SK-N-SH (cell line): ENCODE measurements around the gene P3H4.
"Not testable (repeated sequence)": the region's sequence is repeated elsewhere in the genome, so short reads cannot be mapped to it uniquely, and the experiment has no call there.

Source experiments
- EP300 ChIP-seq, 2 experiments: IDR thresholded peaks; 2 replicates each; pipeline versions ENCODE4 v1.4.0 to v1.6.1; 2012; ENCODE audit warnings: borderline replicate concordance in 1 of 2, low read depth in 1 of 2, low read length in 1 of 2
- EZH2phosphoT487 ChIP-seq: fragments of 200-600 bp; sonication (generic); IDR thresholded peaks from 2 replicates; pipeline ENCODE4 v1.6.1; 2017; ENCODE audit warnings: low read depth, mixed run types, mild to moderate bottlenecking, antibody characterized with exemption, moderate library complexity, borderline replicate concordance
- FOXM1 ChIP-seq: IDR thresholded peaks from 2 replicates; pipeline ENCODE4 v1.4.0; 2012; ENCODE audit warnings: low read depth, mild to moderate bottlenecking
- POLR2AphosphoS5 ChIP-seq: IDR thresholded peaks from 2 replicates; pipeline ENCODE4 v1.6.1; 2012; ENCODE audit warnings: low read depth, low read length
- RAD21 ChIP-seq: IDR thresholded peaks from 2 replicates; pipeline ENCODE4 v1.6.1; 2012; ENCODE audit warnings: mild to moderate bottlenecking, low read length
- RCOR1 ChIP-seq: fragments of 150-350 bp; IDR thresholded peaks from 2 replicates; pipeline ENCODE4 v1.6.1; 2017; ENCODE audit warnings: antibody characterized with exemption, low read length
- YY1 ChIP-seq: IDR thresholded peaks from 2 replicates; pipeline ENCODE4 v1.4.0; 2012; ENCODE audit warnings: low read depth, mild to moderate bottlenecking
- TF ChIP-seq, protein P1 (sequence below): fragments of 200-600 bp; sonication (generic); IDR thresholded peaks from 2 replicates; pipeline ENCODE4 v1.6.1; 2017; ENCODE audit warnings: antibody characterized with exemption, mild to moderate bottlenecking, moderate library complexity

DNA sequence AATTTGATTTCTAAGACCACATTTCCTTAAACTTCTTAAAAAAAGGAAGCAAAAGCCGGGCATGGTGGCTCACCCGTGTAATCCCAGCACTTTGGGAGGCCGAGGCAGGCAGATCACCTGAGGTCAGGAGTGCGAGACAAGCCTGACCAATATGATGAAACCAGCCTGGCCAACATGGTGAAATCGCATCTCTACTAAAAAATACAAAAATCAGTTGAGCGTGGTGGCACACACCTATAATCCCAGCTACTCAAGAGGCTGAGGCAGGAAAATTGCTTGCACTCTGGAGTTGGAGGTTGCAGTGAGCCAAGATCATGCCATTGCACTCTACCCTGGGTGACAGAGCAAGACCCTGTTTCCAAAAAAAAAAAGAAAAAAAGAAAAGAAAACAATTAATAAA, 29.0 kb upstream of the P3H4 start:
- TF ChIP-seq, protein P1, sequence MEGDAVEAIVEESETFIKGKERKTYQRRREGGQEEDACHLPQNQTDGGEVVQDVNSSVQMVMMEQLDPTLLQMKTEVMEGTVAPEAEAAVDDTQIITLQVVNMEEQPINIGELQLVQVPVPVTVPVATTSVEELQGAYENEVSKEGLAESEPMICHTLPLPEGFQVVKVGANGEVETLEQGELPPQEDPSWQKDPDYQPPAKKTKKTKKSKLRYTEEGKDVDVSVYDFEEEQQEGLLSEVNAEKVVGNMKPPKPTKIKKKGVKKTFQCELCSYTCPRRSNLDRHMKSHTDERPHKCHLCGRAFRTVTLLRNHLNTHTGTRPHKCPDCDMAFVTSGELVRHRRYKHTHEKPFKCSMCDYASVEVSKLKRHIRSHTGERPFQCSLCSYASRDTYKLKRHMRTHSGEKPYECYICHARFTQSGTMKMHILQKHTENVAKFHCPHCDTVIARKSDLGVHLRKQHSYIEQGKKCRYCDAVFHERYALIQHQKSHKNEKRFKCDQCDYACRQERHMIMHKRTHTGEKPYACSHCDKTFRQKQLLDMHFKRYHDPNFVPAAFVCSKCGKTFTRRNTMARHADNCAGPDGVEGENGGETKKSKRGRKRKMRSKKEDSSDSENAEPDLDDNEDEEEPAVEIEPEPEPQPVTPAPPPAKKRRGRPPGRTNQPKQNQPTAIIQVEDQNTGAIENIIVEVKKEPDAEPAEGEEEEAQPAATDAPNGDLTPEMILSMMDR: not testable (repeated sequence)
- not testable (repeated sequence) for TF ChIP-seq EP300 (IDR thresholded peaks at IDR 0.05; ENCODE audit: borderline replicate concordance in 1 of 2, low read depth in 1 of 2, low read length in 1 of 2); YY1; POLR2AphosphoS5; EZH2phosphoT487; RCOR1; RAD21; FOXM1
